Panc1 (cell line): ENCODE data around the gene PANK4. TPM values are rescaled to one million over a fixed set of nuclear protein-coding genes. Genes with fewer than 3 reads are reported as not detected.

Experiments
- ATAC-seq: fragments of 200-7000 bp; cut with Tn5 transposase; 2 replicates; pipeline ENCODE4 v1.9.1; 2020; ENCODE audit warnings: mild to moderate bottlenecking, moderate library complexity
- BruUV-seq: library from RNA; stranded (reverse); fragments of 400-500 nt; replicated peaks from 2 replicates; lab custom pipeline; 2021; lab: Mats Ljungman, UMichigan
- CTCF ChIA-PET: fragments of 300-600 bp; sonication (Branson Sonifier 250); formaldehyde crosslinking; loops from one replicate; lab custom pipeline; 2022; ENCODE audit warnings: antibody characterized with exemption; lab: Charles Lee
- POLR2A ChIA-PET: fragments of 300-600 bp; sonication (Branson Sonifier 250); formaldehyde crosslinking; loops from one replicate; lab custom pipeline; 2022; ENCODE audit warnings: antibody characterized with exemption; lab: Charles Lee
- DNase-seq: peaks from one replicate; pipeline ENCODE4 v3.0.0-alpha.2; 2010; ENCODE audit warnings: low read depth, low spot score
- H3K27ac ChIP-seq: 2 replicates; pipeline ENCODE4 v1.5.1; 2011; ENCODE audit warnings: mild to moderate bottlenecking, low read length, inconsistent platforms
- H3K27me3 ChIP-seq: fragments of 200-500 bp; sonication (Bioruptor generic); 2 replicates; pipeline ENCODE4 v1.6.0; 2014; ENCODE audit warnings: low read length, inconsistent platforms; ENCODE audit not compliant: control insufficient read depth, insufficient read depth
- H3K36me3 ChIP-seq: fragments of 200-500 bp; sonication (Bioruptor generic); 2 replicates; pipeline ENCODE4 v1.5.1; 2014; ENCODE audit warnings: inconsistent platforms, mild to moderate bottlenecking, low read length, moderate library complexity; ENCODE audit not compliant: control insufficient read depth, insufficient read depth
- H3K4me1 ChIP-seq: 2 replicates; pipeline ENCODE4 v1.5.1; 2011; ENCODE audit warnings: inconsistent platforms, mild to moderate bottlenecking, low read length, moderate library complexity; ENCODE audit not compliant: control insufficient read depth, insufficient read depth
- H3K4me3 ChIP-seq, 2 experiments: 2 replicates each; pipeline ENCODE4 v1.5.1; 2011 to 2012; ENCODE audit warnings: low read depth in 2 of 2, low read length in 2 of 2, mild to moderate bottlenecking in 2 of 2, inconsistent platforms in 1 of 2, moderate library complexity in 1 of 2
- H3K9me3 ChIP-seq: fragments of 200-500 bp; sonication (Bioruptor generic); 2 replicates; pipeline ENCODE4 v1.5.1; 2014; ENCODE audit warnings: low read depth, mild to moderate bottlenecking, inconsistent platforms, low read length, moderate library complexity; ENCODE audit not compliant: control insufficient read depth, insufficient read depth
- CTCF ChIP-seq: fragments of 450-650 bp; IDR thresholded peaks from 2 replicates; pipeline ENCODE4 v1.5.1; 2017; ENCODE audit warnings: mild to moderate bottlenecking
- POLR2AphosphoS5 ChIP-seq: IDR thresholded peaks from 2 replicates; pipeline ENCODE4 v1.6.1; 2012; ENCODE audit warnings: mild to moderate bottlenecking, low read depth, low read length, moderate library complexity
- REST ChIP-seq, 2 experiments: IDR thresholded peaks; 2 replicates each; pipeline ENCODE4 v1.6.1; 2011 to 2012; ENCODE audit warnings: low read depth in 2 of 2, control low read depth in 1 of 2, low read length in 1 of 2, mild to moderate bottlenecking in 1 of 2, moderate library complexity in 1 of 2; ENCODE audit not compliant: insufficient read depth in 1 of 2
- SIN3A ChIP-seq: IDR thresholded peaks from 2 replicates; pipeline ENCODE4 v1.6.1; 2012; ENCODE audit warnings: low read depth, mild to moderate bottlenecking, low read length, moderate library complexity, borderline replicate concordance; ENCODE audit not compliant: insufficient read depth
- TCF7L2 ChIP-seq: IDR thresholded peaks from 2 replicates; pipeline ENCODE4 v1.6.1; 2011; ENCODE audit warnings: mild to moderate bottlenecking, low read depth, low read length, inconsistent platforms
- in situ Hi-C: cut with HindIII; loops from 2 replicates; pipeline ENCODE4 v1.10.0; 2016; ENCODE audit warnings: low sequenced_read_pairs, low pct_unique_long_range_greater_than_20kb
- intact Hi-C: fragments of 100-400 bp; cut with micrococcal nuclease; formaldehyde crosslinking; loops from one replicate; pipeline ENCODE4 v1.10.0; 2022; ENCODE audit not compliant: unreplicated experiment
- total RNA-seq: library from RNA; stranded (reverse); gene quantifications from one replicate; pipeline ENCODE4 v1.2.1, GENCODE V29; 2021; ENCODE audit not compliant: unreplicated experiment

Gene PANK4
- total RNA-seq, 1 experiment from 2014 or later, result 35.9 TPM

- Histone ChIP-seq H3K36me3 (no peaks in the 10 kb centered on the region), H3K27ac (no peak overlapping the region), H3K4me1 (peaks cover 45% of the 10 kb centered on the region), H3K9me3 (no peaks in the 10 kb centered on the region), H3K4me3 (no peak overlapping the region), H3K27me3 (no peaks in the 10 kb centered on the region)
- TF ChIP-seq CTCF (no peak), TCF7L2 (no peak), POLR2AphosphoS5 (no peak), SIN3A (no peak), REST (IDR thresholded peaks at IDR 0.05; ENCODE audit: insufficient read depth in 1 of 2, low read depth in 2 of 2, low read length in 1 of 2) (no peak)
- DNase-seq (no peak), ATAC-seq (no peak)
- intact Hi-C loops, result loop anchor here (10.0 kb wide), 1 partner anchor 77 kb away; no protein-coding TSS in a partner anchor
- no TSS peak for BruUV-seq
- ChIA-PET POLR2A (no interaction called here), CTCF (no interaction called here)
- in situ Hi-C loops, result no loop called here
These were observed 15.3 kb upstream of the PANK4 start for GRCh38 chr1:2541619-2542245.

GRCh38 chr1:2540816-2541492, 14.6 kb upstream of the PANK4 start:
- Histone ChIP-seq H3K9me3 (no peaks in the 10 kb centered on the region), H3K4me1 (peaks cover 49% of the 10 kb centered on the region), H3K4me3 (no peak overlapping the region), H3K27me3 (no peaks in the 10 kb centered on the region), H3K27ac (no peak overlapping the region), H3K36me3 (no peaks in the 10 kb centered on the region)
- DNase-seq (no peak), ATAC-seq (no peak)
- BruUV-seq, result no TSS peak
- CTCF ChIA-PET, result no interaction called here
- POLR2A ChIA-PET, result no interaction called here
- intact Hi-C loops, result loop anchor here (10.0 kb wide), 1 partner anchor 76 kb away; no protein-coding TSS in a partner anchor
- TF ChIP-seq POLR2AphosphoS5 (no peak), CTCF (no peak), SIN3A (no peak), TCF7L2 (no peak), REST (IDR thresholded peaks at IDR 0.05; ENCODE audit: insufficient read depth in 1 of 2, low read depth in 2 of 2, low read length in 1 of 2) (no peak)
- in situ Hi-C loops, result no loop called here
